H9 (cell line): ENCODE results near the gene PTPRN2. TPM values are rescaled to one million over a fixed set of nuclear protein-coding genes. Genes with fewer than 3 reads are reported as not detected.

Experiments
- DNase-seq: peaks from one replicate; pipeline ENCODE4 v3.0.0-alpha.2; 2017
- H2AFZ ChIP-seq: one replicate; pipeline ENCODE4 v1.6.1; 2013; ENCODE audit warnings: mild to moderate bottlenecking, low read length, control low read depth, moderate library complexity
- H2AK5ac ChIP-seq: 2 replicates; pipeline ENCODE4 v1.6.1; 2013; ENCODE audit warnings: low read length, control low read depth, mixed read lengths; ENCODE audit not compliant: insufficient read length
- H2BK120ac ChIP-seq: one replicate; pipeline ENCODE4 v1.6.1; 2013; ENCODE audit warnings: low read depth, mild to moderate bottlenecking, low read length, control low read depth, inconsistent platforms; ENCODE audit not compliant: poor library complexity, severe bottlenecking
- H2BK12ac ChIP-seq: 2 replicates; pipeline ENCODE4 v1.6.1; 2013; ENCODE audit warnings: low read length, control low read depth, mixed read lengths, low read depth; ENCODE audit not compliant: insufficient read length
- H2BK15ac ChIP-seq: 2 replicates; pipeline ENCODE4 v1.6.1; 2013; ENCODE audit warnings: low read depth, low read length, control low read depth
- H2BK20ac ChIP-seq: one replicate; pipeline ENCODE4 v1.6.1; 2013; ENCODE audit warnings: low read depth, mild to moderate bottlenecking, low read length, control low read depth, inconsistent platforms; ENCODE audit not compliant: poor library complexity, severe bottlenecking
- H2BK5ac ChIP-seq: 2 replicates; pipeline ENCODE4 v1.6.1; 2013; ENCODE audit warnings: low read length, control low read depth, mixed read lengths; ENCODE audit not compliant: insufficient read length
- H3K14ac ChIP-seq: 2 replicates; pipeline ENCODE4 v1.6.1; 2013; ENCODE audit warnings: low read length, control low read depth; ENCODE audit not compliant: insufficient read depth
- H3K18ac ChIP-seq: 2 replicates; pipeline ENCODE4 v1.6.1; 2013; ENCODE audit warnings: low read depth, mild to moderate bottlenecking, mixed read lengths, low read length, control low read depth; ENCODE audit not compliant: insufficient read length
- H3K23ac ChIP-seq: 2 replicates; pipeline ENCODE4 v1.6.1; 2013; ENCODE audit warnings: low read length, control low read depth, mixed read lengths, low read depth; ENCODE audit not compliant: insufficient read length
- H3K23me2 ChIP-seq: 2 replicates; pipeline ENCODE4 v1.6.1; 2013; ENCODE audit warnings: low read depth, mild to moderate bottlenecking, mixed read lengths, low read length, control low read depth; ENCODE audit not compliant: insufficient read length, poor library complexity, severe bottlenecking
- H3K27ac ChIP-seq: 2 replicates; pipeline ENCODE4 v1.5.1; 2013; ENCODE audit warnings: low read length, control low read depth, mixed read lengths, low read depth; ENCODE audit not compliant: insufficient read length
- H3K27me3 ChIP-seq: 2 replicates; pipeline ENCODE4 v1.6.1; 2013; ENCODE audit warnings: low read length, control low read depth, inconsistent platforms; ENCODE audit not compliant: insufficient read depth
- H3K4ac ChIP-seq: 2 replicates; pipeline ENCODE4 v1.6.1; 2013; ENCODE audit warnings: low read depth, mild to moderate bottlenecking, control low read depth, inconsistent platforms, low read length, moderate library complexity
- H3K4me1 ChIP-seq: 2 replicates; pipeline ENCODE4 v1.6.1; 2013; ENCODE audit warnings: low read length, control low read depth, inconsistent platforms; ENCODE audit not compliant: insufficient read depth
- H3K4me2 ChIP-seq: 2 replicates; pipeline ENCODE4 v1.6.1; 2013; ENCODE audit warnings: low read length, control low read depth, mixed read lengths; ENCODE audit not compliant: insufficient read length, insufficient read depth
- H3K56ac ChIP-seq: 2 replicates; pipeline ENCODE4 v1.6.1; 2013; ENCODE audit warnings: low read depth, mild to moderate bottlenecking, mixed read lengths, low read length, control low read depth; ENCODE audit not compliant: insufficient read length
- H3K79me1 ChIP-seq: 2 replicates; pipeline ENCODE4 v1.6.1; 2013; ENCODE audit warnings: low read depth, mild to moderate bottlenecking, moderate library complexity, low read length, control low read depth, inconsistent platforms; ENCODE audit not compliant: insufficient read depth, poor library complexity, severe bottlenecking
- H3K79me2 ChIP-seq: 2 replicates; pipeline ENCODE4 v1.6.1; 2013; ENCODE audit warnings: low read length, control low read depth, inconsistent platforms; ENCODE audit not compliant: insufficient read depth
- H3K9ac ChIP-seq: 2 replicates; pipeline ENCODE4 v1.6.1; 2013; ENCODE audit warnings: low read length, control low read depth, mixed read lengths; ENCODE audit not compliant: insufficient read length; ENCODE audit errors: extremely low read depth
- H3K9me3 ChIP-seq: one replicate; pipeline ENCODE4 v1.6.1; 2013; ENCODE audit warnings: low read depth, low read length, inconsistent platforms; ENCODE audit not compliant: control insufficient read depth
- H3T11ph ChIP-seq: one replicate; pipeline ENCODE4 v1.6.1; 2013; ENCODE audit warnings: mild to moderate bottlenecking, low read length, control low read depth, inconsistent platforms
- H4K20me1 ChIP-seq: one replicate; pipeline ENCODE4 v1.6.1; 2013; ENCODE audit not compliant: control insufficient read depth, insufficient read length, insufficient read depth
- H4K5ac ChIP-seq: 2 replicates; pipeline ENCODE4 v1.6.1; 2013; ENCODE audit warnings: low read depth, mild to moderate bottlenecking, mixed read lengths, low read length, control low read depth; ENCODE audit not compliant: insufficient read length
- H4K8ac ChIP-seq: replicated peaks from 2 replicates; pipeline ENCODE4 v1.6.1; 2013; ENCODE audit warnings: low read length, control low read depth, mixed read lengths, low read depth; ENCODE audit not compliant: insufficient read length
- H4K91ac ChIP-seq: 2 replicates; pipeline ENCODE4 v1.6.1; 2013; ENCODE audit warnings: low read depth, mild to moderate bottlenecking, moderate library complexity, mixed read lengths, low read length, control low read depth; ENCODE audit not compliant: insufficient read length
- H3K27ac Mint-ChIP-seq, 3 experiments: 2 replicates in 2 of 3; 3 replicates in 1 of 3; pipeline ENCODE4 v1.8.0; 2020 to 2021; ENCODE audit warnings: mixed read lengths in 3 of 3, mild to moderate bottlenecking in 1 of 3, moderate library complexity in 1 of 3
- H3K27me3 Mint-ChIP-seq: 2 replicates; pipeline ENCODE4 v1.8.0; 2021; ENCODE audit warnings: low read depth, mild to moderate bottlenecking, moderate library complexity, mixed read lengths
- H3K36me3 Mint-ChIP-seq, 3 experiments: 2 replicates in 2 of 3; 3 replicates in 1 of 3; pipeline ENCODE4 v1.8.0; 2020 to 2021; ENCODE audit warnings: low read depth in 3 of 3, mixed read lengths in 3 of 3; ENCODE audit not compliant: insufficient read depth in 1 of 3
- H3K4me1 Mint-ChIP-seq, 2 experiments: 2 replicates each; pipeline ENCODE4 v1.8.0; 2020; ENCODE audit warnings: mixed read lengths in 2 of 2
- H3K4me3 Mint-ChIP-seq, 2 experiments: 2 replicates in 1 of 2; 3 replicates in 1 of 2; pipeline ENCODE4 v1.8.0; 2020 to 2021; ENCODE audit warnings: mild to moderate bottlenecking in 2 of 2, mixed read lengths in 2 of 2, moderate library complexity in 1 of 2
- H3K9me3 Mint-ChIP-seq, 2 experiments: 2 replicates in 1 of 2; 3 replicates in 1 of 2; pipeline ENCODE4 v1.8.0; 2020; ENCODE audit warnings: mild to moderate bottlenecking in 2 of 2, mixed read lengths in 2 of 2, moderate library complexity in 1 of 2
- WGBS: extraction: QIAGEN DNeasy Blood & Tissue Kit; methylation state at CpG from one replicate; pipeline ENCODE4 v1.1.7; 2013; ENCODE audit warnings: missing lambda C conversion rate, low lambda C conversion rate, mixed read lengths; ENCODE audit not compliant: insufficient read length; ENCODE audit errors: extremely low coverage; 5-methylcytosine and 5-hydroxymethylcytosine counted together
- total RNA-seq: library from RNA; stranded (reverse); gene quantifications from 2 replicates; pipeline ENCODE4 v1.2.1, GENCODE V29; 2021
- TF ChIP-seq, protein P1 (sequence below): fragments of 200-600 bp; sonication (generic); conservative IDR thresholded peaks from 3 replicates; pipeline ENCODE4 v1.8.0; 2021; ENCODE audit warnings: antibody characterized with exemption, mild to moderate bottlenecking

Gene PTPRN2
- total RNA-seq, 1 experiment from 2014 or later, result 5.2 TPM

- no peak overlapping the region for H2AK5ac ChIP-seq
- H4K20me1 ChIP-seq, result no peaks in the 10 kb centered on the region
- H4K8ac ChIP-seq, result no peak overlapping the region
- H2BK15ac ChIP-seq, result no peak overlapping the region
- H3K9me3 Mint-ChIP-seq, result no peaks in the 10 kb centered on the region
- H3K18ac ChIP-seq, result no peak overlapping the region
- no peak overlapping the region for H4K5ac ChIP-seq
- no peak overlapping the region for H2BK12ac ChIP-seq
- H3T11ph ChIP-seq, result no peak overlapping the region
- no peaks in the 10 kb centered on the region for H3K23me2 ChIP-seq
- no peak overlapping the region for H3K14ac ChIP-seq
- no peak overlapping the region for H3K27ac Mint-ChIP-seq
- H3K4me3 Mint-ChIP-seq, result no peak overlapping the region
- H3K4me1 Mint-ChIP-seq, result peaks cover 15 to 16% of the 10 kb centered on the region in 2 experiments
- H3K27me3 Mint-ChIP-seq, result peaks cover 8% of the 10 kb centered on the region
- H2AFZ ChIP-seq, result no peak overlapping the region
- H3K9me3 ChIP-seq, result no peaks in the 10 kb centered on the region
- no peak overlapping the region for H3K9ac ChIP-seq
- H3K27me3 ChIP-seq, result no peaks in the 10 kb centered on the region
- no peak overlapping the region for H2BK5ac ChIP-seq
- no peak overlapping the region for H3K4me2 ChIP-seq
- no peak overlapping the region for H3K56ac ChIP-seq
- DNase-seq, result no peak
- no peaks in the 10 kb centered on the region for H3K4me1 ChIP-seq
- no peaks in the 10 kb centered on the region for H3K79me2 ChIP-seq
- no CpG with 5 or more reads among the region's 10 CpGs for WGBS
- H3K36me3 Mint-ChIP-seq, result no peaks in the 10 kb centered on the region
- no peak overlapping the region for H2BK120ac ChIP-seq
- TF ChIP-seq, protein P1, sequence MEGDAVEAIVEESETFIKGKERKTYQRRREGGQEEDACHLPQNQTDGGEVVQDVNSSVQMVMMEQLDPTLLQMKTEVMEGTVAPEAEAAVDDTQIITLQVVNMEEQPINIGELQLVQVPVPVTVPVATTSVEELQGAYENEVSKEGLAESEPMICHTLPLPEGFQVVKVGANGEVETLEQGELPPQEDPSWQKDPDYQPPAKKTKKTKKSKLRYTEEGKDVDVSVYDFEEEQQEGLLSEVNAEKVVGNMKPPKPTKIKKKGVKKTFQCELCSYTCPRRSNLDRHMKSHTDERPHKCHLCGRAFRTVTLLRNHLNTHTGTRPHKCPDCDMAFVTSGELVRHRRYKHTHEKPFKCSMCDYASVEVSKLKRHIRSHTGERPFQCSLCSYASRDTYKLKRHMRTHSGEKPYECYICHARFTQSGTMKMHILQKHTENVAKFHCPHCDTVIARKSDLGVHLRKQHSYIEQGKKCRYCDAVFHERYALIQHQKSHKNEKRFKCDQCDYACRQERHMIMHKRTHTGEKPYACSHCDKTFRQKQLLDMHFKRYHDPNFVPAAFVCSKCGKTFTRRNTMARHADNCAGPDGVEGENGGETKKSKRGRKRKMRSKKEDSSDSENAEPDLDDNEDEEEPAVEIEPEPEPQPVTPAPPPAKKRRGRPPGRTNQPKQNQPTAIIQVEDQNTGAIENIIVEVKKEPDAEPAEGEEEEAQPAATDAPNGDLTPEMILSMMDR, result no peak
- H3K4ac ChIP-seq, result no peak overlapping the region
- H3K27ac ChIP-seq, result no peak overlapping the region
- no peak overlapping the region for H4K91ac ChIP-seq
- H2BK20ac ChIP-seq, result no peak overlapping the region
- no peak overlapping the region for H3K23ac ChIP-seq
- H3K79me1 ChIP-seq, result no peaks in the 10 kb centered on the region
These were observed 759.8 kb downstream of the PTPRN2 start for GRCh38 chr7:157827863-157828160.
